Smooth muscle cell (in vitro differentiated cells): ENCODE results near the gene DBT. TPM values are rescaled to one million over a fixed set of nuclear protein-coding genes. Genes with fewer than 3 reads are reported as not detected.
"Not testable (repeated sequence)": the region's sequence is repeated elsewhere in the genome, so short reads cannot be mapped to it uniquely, and the experiment has no call there.

Experiments
- DNase-seq: peaks from one replicate; lab custom pipeline; 2025; ENCODE audit not compliant: unreplicated experiment; lab: John Stamatoyannopoulos, UW
- H2AFZ ChIP-seq: fragments of 200-600 bp; sonication (generic); 2 replicates; pipeline ENCODE4 v1.6.0; 2016; ENCODE audit warnings: antibody characterized with exemption, low read depth, mild to moderate bottlenecking
- H3F3A ChIP-seq: fragments of 200-600 bp; sonication (generic); 2 replicates; pipeline ENCODE4 v1.6.0; 2017; ENCODE audit warnings: antibody characterized with exemption, low read depth
- H3K27ac ChIP-seq: fragments of 200-600 bp; sonication (generic); 2 replicates; pipeline ENCODE4 v1.5.1; 2016; ENCODE audit warnings: low read depth, mild to moderate bottlenecking
- H3K27me3 ChIP-seq: fragments of 200-600 bp; sonication (generic); 2 replicates; pipeline ENCODE4 v1.6.1; 2016; ENCODE audit warnings: low read depth, mild to moderate bottlenecking
- H3K36me3 ChIP-seq: fragments of 200-600 bp; sonication (generic); 2 replicates; pipeline ENCODE4 v1.5.1; 2016; ENCODE audit warnings: low read depth
- H3K4me1 ChIP-seq: fragments of 200-600 bp; sonication (generic); 2 replicates; pipeline ENCODE4 v1.5.1; 2016; ENCODE audit warnings: low read depth
- H3K4me2 ChIP-seq: fragments of 200-600 bp; sonication (generic); 2 replicates; pipeline ENCODE4 v1.6.0; 2016; ENCODE audit warnings: mild to moderate bottlenecking
- H3K4me3 ChIP-seq: fragments of 200-600 bp; sonication (generic); 2 replicates; pipeline ENCODE4 v1.5.1; 2016; ENCODE audit warnings: mild to moderate bottlenecking
- H3K79me2 ChIP-seq: fragments of 200-600 bp; sonication (generic); 2 replicates; pipeline ENCODE4 v1.6.0; 2016; ENCODE audit warnings: low read depth, mild to moderate bottlenecking
- H3K9ac ChIP-seq: fragments of 200-600 bp; sonication (generic); 2 replicates; pipeline ENCODE4 v1.6.0; 2016; ENCODE audit warnings: low read depth
- H3K9me3 ChIP-seq: fragments of 200-600 bp; sonication (generic); replicated peaks from 2 replicates; pipeline ENCODE4 v1.5.1; 2016; ENCODE audit warnings: low read depth
- H4K20me1 ChIP-seq: fragments of 200-600 bp; sonication (generic); 2 replicates; pipeline ENCODE4 v1.6.0; 2016; ENCODE audit warnings: low read depth
- WGBS: methylation state at CpG from one replicate; pipeline ENCODE4 v1.1.7; 2016; ENCODE audit warnings: low lambda C conversion rate; 5-methylcytosine and 5-hydroxymethylcytosine counted together
- polyA plus RNA-seq: library from polyadenylated mRNA; unstranded; fragments of >200 nt; fragmentation: Nextera tagmentation; extraction: Ambion mirVana; gene quantifications from 2 replicates; pipeline ENCODE4 v1.2.1, GENCODE V29; 2016
- total RNA-seq: library from RNA; depleted of rRNA; stranded (reverse); fragments of >200 nt; gene quantifications from 2 replicates; pipeline ENCODE4 v1.2.3, GENCODE V29; 2014
- TF ChIP-seq, protein P1 (sequence below): fragments of 200-600 bp; sonication (generic); IDR thresholded peaks from 2 replicates; pipeline ENCODE4 v1.5.1; 2017; ENCODE audit warnings: borderline replicate concordance, mild to moderate bottlenecking, antibody characterized with exemption; ENCODE audit not compliant: insufficient read depth, poor library complexity, severe bottlenecking

Gene DBT
- total and polyA plus RNA-seq, 2 experiments from 2014 or later = 3.8 to 17.1 TPM

DNA sequence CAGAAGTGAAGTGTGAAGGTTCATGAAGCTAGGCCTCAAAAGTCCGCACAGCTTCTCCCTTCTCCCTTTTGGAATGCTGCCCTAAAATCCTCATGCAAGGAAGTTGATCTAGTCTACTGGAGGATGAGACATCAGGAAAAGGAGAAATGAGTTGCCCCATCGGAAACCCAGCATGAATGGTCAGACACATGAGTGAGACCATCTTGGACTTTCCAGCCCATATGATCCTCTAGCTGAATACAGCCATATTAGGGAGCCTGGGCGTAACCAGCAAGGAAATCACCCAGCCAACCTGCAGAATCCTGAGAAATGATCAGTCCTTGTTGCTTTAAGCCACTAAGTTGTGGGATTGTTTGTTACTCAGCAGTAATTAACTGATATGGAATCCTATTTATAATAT lies 12.5 kb downstream of the DBT start:
- H3K36me3 ChIP-seq = peaks cover 3% of the 10 kb centered on the region
- no peaks in the 10 kb centered on the region for H3F3A ChIP-seq
- 100% methylated on average over 3 of the region's 3 CpGs for WGBS
- no peak overlapping the region for H2AFZ ChIP-seq
- no peak overlapping the region for H3K4me2 ChIP-seq
- DNase-seq = no peak
- H3K9me3 ChIP-seq = no peaks in the 10 kb centered on the region
- H3K27me3 ChIP-seq = no peaks in the 10 kb centered on the region
- no peaks in the 10 kb centered on the region for H4K20me1 ChIP-seq
- no peaks in the 10 kb centered on the region for H3K4me1 ChIP-seq
- no peak overlapping the region for H3K27ac ChIP-seq
- TF ChIP-seq, protein P1, sequence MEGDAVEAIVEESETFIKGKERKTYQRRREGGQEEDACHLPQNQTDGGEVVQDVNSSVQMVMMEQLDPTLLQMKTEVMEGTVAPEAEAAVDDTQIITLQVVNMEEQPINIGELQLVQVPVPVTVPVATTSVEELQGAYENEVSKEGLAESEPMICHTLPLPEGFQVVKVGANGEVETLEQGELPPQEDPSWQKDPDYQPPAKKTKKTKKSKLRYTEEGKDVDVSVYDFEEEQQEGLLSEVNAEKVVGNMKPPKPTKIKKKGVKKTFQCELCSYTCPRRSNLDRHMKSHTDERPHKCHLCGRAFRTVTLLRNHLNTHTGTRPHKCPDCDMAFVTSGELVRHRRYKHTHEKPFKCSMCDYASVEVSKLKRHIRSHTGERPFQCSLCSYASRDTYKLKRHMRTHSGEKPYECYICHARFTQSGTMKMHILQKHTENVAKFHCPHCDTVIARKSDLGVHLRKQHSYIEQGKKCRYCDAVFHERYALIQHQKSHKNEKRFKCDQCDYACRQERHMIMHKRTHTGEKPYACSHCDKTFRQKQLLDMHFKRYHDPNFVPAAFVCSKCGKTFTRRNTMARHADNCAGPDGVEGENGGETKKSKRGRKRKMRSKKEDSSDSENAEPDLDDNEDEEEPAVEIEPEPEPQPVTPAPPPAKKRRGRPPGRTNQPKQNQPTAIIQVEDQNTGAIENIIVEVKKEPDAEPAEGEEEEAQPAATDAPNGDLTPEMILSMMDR = no peak
- peaks cover 7% of the 10 kb centered on the region for H3K79me2 ChIP-seq
- no peak overlapping the region for H3K4me3 ChIP-seq
- H3K9ac ChIP-seq = no peak overlapping the region

DNA sequence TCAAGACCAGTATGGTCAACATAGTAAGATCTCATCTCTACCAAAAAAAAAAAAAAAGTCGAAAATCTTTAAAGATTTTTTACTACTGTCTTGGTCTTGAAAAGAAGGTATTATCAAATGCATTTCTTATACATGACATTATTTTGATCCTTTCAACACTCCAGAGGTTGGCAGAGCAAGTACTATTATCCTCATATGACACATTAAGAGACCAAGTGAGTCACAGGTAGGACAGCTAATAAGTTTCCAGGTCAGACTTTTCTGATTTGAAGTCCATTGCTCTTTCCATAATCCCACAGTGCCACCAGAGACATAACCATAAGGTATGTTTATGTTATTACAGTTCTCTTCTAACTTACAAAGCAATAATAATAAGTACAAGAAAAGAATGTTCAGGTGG lies 15.2 kb downstream of the DBT start:
- Histone ChIP-seq H3K4me2 (no peak overlapping the region), H3F3A (no peaks in the 10 kb centered on the region), H3K4me3 (no peak overlapping the region), H3K36me3 (peaks cover 8% of the 10 kb centered on the region), H3K79me2 (no peaks in the 10 kb centered on the region), H3K9ac (no peak overlapping the region), H3K9me3 (no peaks in the 10 kb centered on the region), H4K20me1 (no peaks in the 10 kb centered on the region), H3K27me3 (no peaks in the 10 kb centered on the region), H3K27ac (no peak overlapping the region), H2AFZ (no peak overlapping the region), H3K4me1 (no peaks in the 10 kb centered on the region)
- DNase-seq = no peak
- 90% methylated on average over 1 of the region's 1 CpG for WGBS
- TF ChIP-seq, protein P1 = no peak

DNA sequence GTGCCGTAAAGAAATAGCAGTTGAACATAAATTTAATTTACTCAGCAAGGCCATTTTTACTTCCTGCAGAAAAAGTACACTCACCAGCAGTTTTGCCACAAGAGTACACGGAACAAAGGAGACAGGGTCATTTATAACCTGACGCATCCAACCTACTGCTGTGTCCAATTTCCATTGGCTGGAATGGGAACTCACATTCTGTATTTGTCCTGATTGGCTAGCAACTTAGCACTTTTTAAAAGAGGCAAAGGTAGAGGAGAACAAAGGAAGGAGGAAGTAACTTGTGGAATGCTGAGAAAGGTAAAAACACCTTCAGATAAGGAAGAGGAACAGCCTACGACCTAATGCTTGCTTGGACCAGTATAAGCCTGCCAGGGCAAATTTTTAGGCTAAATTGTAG lies 16.1 kb downstream of the DBT start:
- not testable (repeated sequence) for DNase-seq, H3K9me3 ChIP-seq, H3K36me3 ChIP-seq, H3K27ac ChIP-seq, H2AFZ ChIP-seq, H3K4me3 ChIP-seq, H3K9ac ChIP-seq, H3K79me2 ChIP-seq, H3K27me3 ChIP-seq, H3F3A ChIP-seq, H3K4me1 ChIP-seq, H3K4me2 ChIP-seq, H4K20me1 ChIP-seq
- 91% methylated on average over 4 of the region's 4 CpGs for WGBS

DNA sequence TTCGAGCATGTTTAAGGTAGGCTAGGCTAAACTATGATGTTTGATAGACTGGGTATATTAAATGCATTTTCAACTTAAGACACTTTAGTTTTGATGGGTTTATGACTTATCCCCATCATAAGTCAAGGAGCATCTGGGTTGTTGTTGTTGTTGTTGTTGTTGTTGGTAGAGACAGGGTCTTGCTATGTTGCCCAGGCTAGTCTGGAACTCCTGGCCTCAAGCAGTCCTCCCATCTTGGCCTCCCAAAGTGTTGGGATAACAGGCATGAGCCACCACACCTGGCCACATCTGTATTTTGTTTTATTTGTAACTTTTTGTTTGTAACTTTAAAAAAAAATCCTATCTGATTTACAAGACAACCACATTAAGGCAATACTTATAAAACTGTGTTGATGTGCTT lies 17.5 kb downstream of the DBT start:
- no peak overlapping the region for H3K9ac ChIP-seq
- TF ChIP-seq, protein P1 = no peak
- no peaks in the 10 kb centered on the region for H3K9me3 ChIP-seq
- no peaks in the 10 kb centered on the region for H3K4me1 ChIP-seq
- no peaks in the 10 kb centered on the region for H4K20me1 ChIP-seq
- no peak overlapping the region for H3K27ac ChIP-seq
- H3K4me3 ChIP-seq = no peak overlapping the region
- no peaks in the 10 kb centered on the region for H3K27me3 ChIP-seq
- no peak overlapping the region for H2AFZ ChIP-seq
- no peaks in the 10 kb centered on the region for H3K79me2 ChIP-seq
- H3F3A ChIP-seq = no peaks in the 10 kb centered on the region
- peaks cover 8% of the 10 kb centered on the region for H3K36me3 ChIP-seq
- H3K4me2 ChIP-seq = no peak overlapping the region
- WGBS = 97% methylated on average over 1 of the region's 1 CpG
- DNase-seq = no peak
